Measurements from ENCODE around the gene CPNE1.

Gene CPNE1

GRCh38 chr20:35607003-35607735 is 57.5 kb downstream of the CPNE1 start:
- in situ Hi-C loops (cut with HindIII; ENCODE audit: low pct_ligation_motif_present, low pct_unique_long_range_greater_than_20kb, low sequenced_read_pairs) = no loop called here
- no peak for DNase-seq

DNA sequence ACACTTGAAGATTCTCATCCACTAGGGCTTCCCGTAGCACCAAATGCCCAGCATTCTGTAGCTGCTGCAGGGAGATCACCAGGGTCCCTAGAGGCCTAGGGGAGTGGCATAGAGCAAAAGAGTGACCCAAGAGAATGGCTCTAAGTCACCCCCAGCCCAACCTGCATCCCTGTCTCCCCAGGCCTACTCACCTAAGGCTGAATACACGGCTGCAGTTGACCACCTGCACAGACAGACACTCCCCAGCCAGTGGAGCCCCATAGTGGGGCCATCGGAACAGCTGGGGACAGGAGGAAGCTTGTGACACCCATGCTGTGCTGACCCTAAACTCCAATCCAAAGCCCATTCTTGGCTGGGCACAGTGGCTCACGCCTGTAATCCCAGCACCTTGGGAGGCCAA is 58.6 kb downstream of the CPNE1 start:
- in situ Hi-C loops (cut with HindIII; ENCODE audit: low pct_ligation_motif_present, low pct_unique_long_range_greater_than_20kb, low sequenced_read_pairs) = no loop called here
- no peak for DNase-seq

GRCh38 chr20:35604449-35604747 is 60.3 kb downstream of the CPNE1 start:
- DNase-seq = no peak
- in situ Hi-C loops (cut with HindIII; ENCODE audit: low pct_ligation_motif_present, low pct_unique_long_range_greater_than_20kb, low sequenced_read_pairs) = no loop called here

DNA sequence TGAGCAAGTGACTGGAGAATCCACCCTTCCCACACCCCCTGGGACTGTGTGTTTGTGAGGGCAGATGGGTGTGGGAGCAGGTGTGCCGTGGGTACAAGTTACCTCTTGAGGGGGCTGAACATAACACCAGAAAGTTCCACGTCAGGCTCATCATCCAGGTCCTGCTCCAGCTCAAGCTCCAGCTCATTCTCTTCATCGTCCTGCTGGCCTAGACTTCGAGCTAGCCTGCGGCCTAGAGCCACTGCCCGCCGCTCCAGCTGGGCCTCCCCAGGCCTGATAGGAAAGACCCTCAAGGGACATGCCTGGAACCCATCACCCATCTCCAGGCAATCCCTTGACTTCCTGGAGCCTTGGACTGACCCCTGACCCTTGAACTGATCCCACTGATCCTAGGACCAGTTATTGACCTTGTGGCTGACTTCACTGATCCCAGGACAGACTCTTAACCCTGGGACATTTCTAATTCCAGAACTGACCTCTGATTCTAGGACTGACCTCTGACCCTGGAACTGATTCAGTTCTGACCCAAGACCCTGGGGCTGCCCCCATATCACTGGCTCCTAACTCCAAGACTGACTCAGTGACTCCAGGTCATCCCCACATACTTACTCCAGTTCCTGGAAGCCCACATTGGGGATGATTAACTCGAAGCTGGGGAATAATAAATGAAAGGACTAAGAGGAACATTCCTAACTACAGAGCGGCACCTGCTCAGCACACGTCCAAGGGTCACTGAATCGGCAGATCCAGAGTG is 60.8 kb downstream of the CPNE1 start:
- in situ Hi-C loops (cut with HindIII; ENCODE audit: low pct_ligation_motif_present, low pct_unique_long_range_greater_than_20kb, low sequenced_read_pairs) = no loop called here
- DNase-seq = peak; percentile 79

DNA sequence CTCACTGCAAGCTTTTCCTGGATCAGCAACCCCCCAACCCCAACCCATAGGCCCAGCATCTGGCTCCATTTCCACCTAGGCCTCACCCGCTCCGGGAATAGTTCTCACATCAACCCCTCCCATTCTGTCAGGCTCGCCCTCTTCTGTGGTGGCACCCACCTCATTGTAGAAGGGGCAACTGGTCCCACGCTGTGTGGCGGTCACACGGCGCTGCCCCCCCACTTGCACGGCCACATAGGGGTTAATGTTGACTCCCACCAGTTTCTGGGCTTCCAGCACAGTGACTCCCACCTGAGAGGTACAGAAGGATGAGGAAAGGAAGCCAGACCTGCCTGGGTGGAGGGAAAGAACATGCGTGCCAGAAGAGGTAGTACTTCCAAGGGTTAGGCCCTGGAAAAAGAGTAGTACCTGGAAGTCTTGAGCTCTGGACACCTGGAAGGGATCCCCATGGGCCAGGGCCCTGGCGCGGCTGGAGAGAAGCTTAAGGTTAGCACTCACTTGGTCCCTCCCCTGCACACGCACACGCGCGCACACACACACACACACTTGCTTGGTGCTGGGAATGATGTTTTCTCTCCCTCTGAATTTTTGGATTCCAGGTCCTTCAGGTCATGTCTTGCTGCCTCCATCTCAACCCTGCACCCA is 61.7 kb downstream of the CPNE1 start:
- DNase-seq = no peak
- in situ Hi-C loops (cut with HindIII; ENCODE audit: low pct_ligation_motif_present, low pct_unique_long_range_greater_than_20kb, low sequenced_read_pairs) = no loop called here

DNA sequence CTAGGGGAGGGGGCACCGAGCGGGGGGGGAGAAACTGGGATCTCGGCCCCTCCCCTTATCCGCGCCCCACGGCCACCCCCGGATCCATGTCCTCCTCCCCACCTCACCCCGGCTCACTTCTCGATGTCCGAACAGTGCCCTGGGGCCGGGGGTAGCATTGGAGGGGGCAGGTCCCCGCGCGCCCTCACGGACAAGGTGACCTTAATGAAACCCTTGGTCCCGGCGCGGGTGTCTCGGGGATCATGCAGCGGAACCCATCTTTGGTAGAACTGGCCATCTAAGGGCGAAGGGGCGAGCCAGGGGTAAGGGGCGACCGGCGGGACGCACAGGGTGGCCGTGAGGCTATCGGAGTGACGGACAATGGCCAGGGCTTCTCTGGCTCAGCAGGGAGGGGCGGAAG is 62.7 kb downstream of the CPNE1 start:
- DNase-seq = no peak
- in situ Hi-C loops (cut with HindIII; ENCODE audit: low pct_ligation_motif_present, low pct_unique_long_range_greater_than_20kb, low sequenced_read_pairs) = no loop called here

DNA sequence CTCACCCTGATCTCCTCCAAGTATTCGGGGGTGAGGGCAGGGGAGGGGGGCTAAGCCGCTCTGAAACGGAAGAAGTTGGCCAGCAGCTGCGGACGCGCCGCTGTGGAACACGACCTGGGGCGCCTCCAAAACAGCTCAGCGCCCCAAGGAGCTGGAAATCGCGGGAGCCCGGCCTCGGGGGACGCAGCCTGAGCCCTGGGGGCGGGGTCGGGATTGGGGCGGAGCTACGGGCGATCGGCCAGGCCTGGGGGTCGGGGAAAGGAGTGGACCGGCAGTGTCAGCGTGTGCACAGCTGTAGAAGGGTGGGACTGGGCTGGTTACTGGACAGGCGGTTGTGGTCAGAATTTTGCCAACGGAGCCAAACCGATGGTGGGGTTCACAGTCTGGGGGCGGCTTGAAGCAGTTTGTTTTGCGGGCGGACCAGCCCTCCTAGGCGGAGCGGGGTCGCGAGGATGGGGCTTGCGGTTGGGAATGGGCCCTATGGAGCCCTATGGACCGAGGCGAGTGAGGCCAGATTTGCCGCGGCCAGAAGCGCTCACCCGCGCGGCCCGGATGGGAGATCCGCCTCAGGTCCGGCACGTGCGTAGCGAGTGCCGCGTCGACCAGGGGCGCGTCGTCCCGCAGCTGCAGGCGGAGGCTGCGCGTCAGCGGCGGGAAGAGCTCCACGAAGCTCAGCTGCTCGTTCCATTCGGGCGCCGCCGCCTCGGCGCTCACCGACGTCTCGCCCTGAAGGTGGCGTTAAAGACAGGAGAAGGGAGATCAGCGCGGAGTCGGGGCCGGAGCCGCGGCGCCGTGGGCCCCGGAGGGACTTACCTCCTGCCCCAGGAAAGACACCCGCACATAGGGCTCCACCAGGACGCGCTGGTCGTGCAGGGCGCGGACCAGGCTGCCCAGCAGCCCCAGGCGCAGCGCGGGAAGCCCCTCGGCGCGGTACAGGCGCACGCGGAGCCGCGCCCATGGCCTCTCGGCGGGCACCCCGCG is 63.4 kb downstream of the CPNE1 start:
- peak; percentile 62 for DNase-seq
- in situ Hi-C loops (cut with HindIII; ENCODE audit: low pct_ligation_motif_present, low pct_unique_long_range_greater_than_20kb, low sequenced_read_pairs) = no loop called here

GRCh38 chr20:35600176-35600992 is 64.3 kb downstream of the CPNE1 start:
- DNase-seq = no peak
- in situ Hi-C loops (cut with HindIII; ENCODE audit: low pct_ligation_motif_present, low pct_unique_long_range_greater_than_20kb, low sequenced_read_pairs) = no loop called here

- in situ Hi-C loops (cut with HindIII; ENCODE audit: low pct_ligation_motif_present, low pct_unique_long_range_greater_than_20kb, low sequenced_read_pairs) = no loop called here
- no peak for DNase-seq
These were observed 65.0 kb downstream of the CPNE1 start for GRCh38 chr20:35599776-35600120.

GRCh38 chr20:35598899-35599775 is 65.6 kb downstream of the CPNE1 start:
- DNase-seq = no peak
- in situ Hi-C loops (cut with HindIII; ENCODE audit: low pct_ligation_motif_present, low pct_unique_long_range_greater_than_20kb, low sequenced_read_pairs) = no loop called here

DNA sequence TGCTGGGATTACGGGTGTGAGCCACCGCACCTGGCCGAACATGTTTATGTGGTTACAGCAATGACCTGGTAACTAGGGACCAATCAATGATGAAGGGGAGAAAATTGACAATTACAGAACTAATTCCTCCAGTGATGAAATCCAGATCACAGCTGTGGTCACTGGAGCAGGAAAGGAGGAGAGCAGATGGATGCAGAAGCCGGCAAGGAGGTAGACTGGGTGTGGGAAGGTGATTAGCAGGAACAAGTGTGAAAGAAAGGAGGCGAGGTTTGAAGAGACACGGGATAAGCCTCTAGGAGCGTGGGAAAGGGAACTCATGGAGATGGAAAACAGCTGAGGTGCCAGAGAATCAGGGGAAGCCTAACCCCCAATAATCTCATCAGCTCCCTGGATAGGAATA is 66.2 kb downstream of the CPNE1 start:
- in situ Hi-C loops (cut with HindIII; ENCODE audit: low pct_ligation_motif_present, low pct_unique_long_range_greater_than_20kb, low sequenced_read_pairs) = no loop called here
- DNase-seq = no peak

DNA sequence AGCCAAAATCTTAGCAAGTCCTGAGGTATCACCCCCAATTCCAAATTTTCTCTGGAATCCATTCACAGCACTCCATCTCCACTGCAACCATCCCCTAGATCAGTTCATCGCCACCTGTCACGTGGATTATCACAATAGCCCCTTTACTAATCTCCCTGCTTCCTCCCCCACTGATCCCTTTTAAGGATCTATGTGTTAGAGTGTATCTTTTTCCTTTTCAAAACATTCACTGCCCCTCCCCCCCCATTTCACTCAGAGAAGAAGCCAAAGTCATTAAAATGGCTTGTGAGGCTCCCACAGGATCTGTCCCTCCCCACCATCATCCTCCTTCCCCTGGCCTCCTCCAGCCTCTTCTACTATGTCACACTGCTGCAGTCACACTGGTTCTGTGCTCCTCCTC is 67.5 kb downstream of the CPNE1 start:
- in situ Hi-C loops (cut with HindIII; ENCODE audit: low pct_ligation_motif_present, low pct_unique_long_range_greater_than_20kb, low sequenced_read_pairs) = no loop called here
- no peak for DNase-seq

DNA sequence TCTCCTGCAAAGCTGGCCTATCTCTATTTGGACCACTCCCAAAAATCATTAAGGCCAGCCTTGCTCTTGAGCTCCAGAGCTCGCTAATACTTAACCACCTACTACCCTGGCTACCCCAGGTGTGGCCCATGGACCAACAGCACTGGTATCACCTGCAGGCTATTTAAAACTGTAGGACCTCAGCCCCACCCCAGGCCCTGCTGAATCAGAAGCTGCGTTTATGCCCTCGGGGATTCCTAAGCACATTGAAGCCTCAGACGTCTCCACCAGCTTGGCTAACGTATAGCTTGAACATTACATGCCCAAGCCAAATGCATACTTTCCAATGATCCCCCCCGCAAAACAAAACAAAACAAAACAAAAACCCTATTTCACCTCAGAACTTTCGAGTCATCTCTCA is 68.8 kb downstream of the CPNE1 start:
- in situ Hi-C loops (cut with HindIII; ENCODE audit: low pct_ligation_motif_present, low pct_unique_long_range_greater_than_20kb, low sequenced_read_pairs) = no loop called here
- DNase-seq = no peak

- in situ Hi-C loops (cut with HindIII; ENCODE audit: low pct_ligation_motif_present, low pct_unique_long_range_greater_than_20kb, low sequenced_read_pairs) = no loop called here
- DNase-seq = no peak
These were observed 69.2 kb downstream of the CPNE1 start for GRCh38 chr20:35595456-35595855.

GRCh38 chr20:35592339-35592974 is 72.2 kb downstream of the CPNE1 start:
- in situ Hi-C loops (cut with HindIII; ENCODE audit: low pct_ligation_motif_present, low pct_unique_long_range_greater_than_20kb, low sequenced_read_pairs) = no loop called here
- DNase-seq = no peak

- no peak for DNase-seq
- in situ Hi-C loops (cut with HindIII; ENCODE audit: low pct_ligation_motif_present, low pct_unique_long_range_greater_than_20kb, low sequenced_read_pairs) = no loop called here
These were observed 76.3 kb downstream of the CPNE1 start for GRCh38 chr20:35588397-35588796.

GRCh38 chr20:35587436-35587835 is 77.3 kb downstream of the CPNE1 start:
- DNase-seq = no peak
- in situ Hi-C loops (cut with HindIII; ENCODE audit: low pct_ligation_motif_present, low pct_unique_long_range_greater_than_20kb, low sequenced_read_pairs) = no loop called here

Data from ACHN (cell line).